ENCODE measurements around the gene ACTR3. TPM values are rescaled to one million over a fixed set of nuclear protein-coding genes. Genes with fewer than 3 reads are reported as not detected.

The ACTR3 gene
- total and polyA plus RNA-seq, 2 experiments from 2014 or later, result 63.7 to 137 TPM

GRCh38 chr2:113962692-113963480 is 73.0 kb downstream of the ACTR3 start:
- Mint-ChIP-seq H3K27me3 (ENCODE audit: insufficient read depth, low read depth, poor library complexity) (no peaks in the 10 kb centered on the region), H3K4me1 (peaks cover 3% of the 10 kb centered on the region; the same call in 2 of the 3 replicates), H3K4me3 (no peak overlapping the region), H3K9me3 (no peaks in the 10 kb centered on the region), H3K27ac (no peak overlapping the region), H3K36me3 (ENCODE audit: low read depth) (no peaks in the 10 kb centered on the region)
- DNase-seq (ENCODE audit: low spot score), result no peak
- no peaks in the 10 kb centered on the region for H3K9me2 ChIP-seq (ENCODE audit: insufficient read depth)
- no peak for TF ChIP-seq EZH2 (IDR thresholded peaks at IDR 0.05; ENCODE audit: low read depth, unreplicated experiment)
- no peak for TF ChIP-seq POLR2AphosphoS5 (IDR thresholded peaks at IDR 0.05; ENCODE audit: low read depth)
- no peak for TF ChIP-seq NANOG (IDR thresholded peaks at IDR 0.05; ENCODE audit: borderline replicate concordance)
- TF ChIP-seq JUNB (IDR thresholded peaks at IDR 0.05; ENCODE audit: unreplicated experiment), result no peak
- no peak for TF ChIP-seq CREB1 (CRISPR knock-in tag; IDR thresholded peaks at IDR 0.05; ENCODE audit: low read depth)
- TF ChIP-seq ZNF462 (CRISPR knock-in tag; IDR thresholded peaks at IDR 0.05), result no peak
- no peak for TF ChIP-seq ZNF331 (CRISPR knock-in tag; IDR thresholded peaks at IDR 0.05; ENCODE audit: low read depth)
- no peak for TF ChIP-seq STAT1 (IDR thresholded peaks at IDR 0.05; ENCODE audit: unreplicated experiment)
- TF ChIP-seq ETS1 (IDR thresholded peaks at IDR 0.05), result no peak
- TF ChIP-seq ZNF114 (CRISPR knock-in tag; IDR thresholded peaks at IDR 0.05), result no peak
- TF ChIP-seq EZH2phosphoT487 (IDR thresholded peaks at IDR 0.05; ENCODE audit: unreplicated experiment), result no peak
- no peak for TF ChIP-seq REST (IDR thresholded peaks at IDR 0.05; ENCODE audit: unreplicated experiment)
- TF ChIP-seq CTCF (conservative IDR thresholded peaks at IDR 0.05; ENCODE audit: low read depth in 2 of 2), result no peak
- ATAC-seq, result no peak
- no peak overlapping the region for H2AFZ ChIP-seq
- H3K4me1 ChIP-seq (ENCODE audit: insufficient read depth), result no peaks in the 10 kb centered on the region
- H3K4me3 ChIP-seq, result no peak overlapping the region
- H3F3A ChIP-seq (replicated peaks; ENCODE audit: low read depth), result no peaks in the 10 kb centered on the region
- H3K27ac ChIP-seq (ENCODE audit: low read depth), result no peak overlapping the region
- H3K4me2 ChIP-seq, result no peak overlapping the region
- H4K20me1 ChIP-seq (replicated peaks; ENCODE audit: insufficient read depth), result peaks cover 6% of the 10 kb centered on the region
- no peaks in the 10 kb centered on the region for H3K27me3 ChIP-seq (ENCODE audit: insufficient read depth)
- no peaks in the 10 kb centered on the region for H3K36me3 ChIP-seq (ENCODE audit: insufficient read depth)
- H3K79me2 ChIP-seq (replicated peaks; ENCODE audit: insufficient read depth), result no peaks in the 10 kb centered on the region

Data from GM23338 (cell line).